GM12875 (cell line): Measurements from ENCODE around the gene SSBP2.

ENCODE experiments used
- H3K4me3 ChIP-seq: one replicate; pipeline ENCODE4 v1.5.1; 2011; ENCODE audit warnings: low read depth, low read length, control low read depth
- CTCF ChIP-seq: IDR thresholded peaks from 2 replicates; pipeline ENCODE4 v1.5.1; 2011; ENCODE audit warnings: low read depth, mild to moderate bottlenecking, control low read depth, inconsistent platforms, low read length, moderate library complexity, borderline replicate concordance; ENCODE audit not compliant: insufficient read depth

SSBP2 gene

GRCh38 chr5:81405126-81405891 is 345.6 kb downstream of the SSBP2 start:
- no peak overlapping the region for H3K4me3 ChIP-seq
- no peak for TF ChIP-seq CTCF

- no peak overlapping the region for H3K4me3 ChIP-seq
- no peak for TF ChIP-seq CTCF
Observed at GRCh38 chr5:81402192-81402930, 348.5 kb downstream of the SSBP2 start.

GRCh38 chr5:81401266-81401665 is 349.6 kb downstream of the SSBP2 start:
- no peak for TF ChIP-seq CTCF
- no peak overlapping the region for H3K4me3 ChIP-seq

- H3K4me3 ChIP-seq = no peak overlapping the region
- no peak for TF ChIP-seq CTCF
Observed at GRCh38 chr5:81400375-81400774, 350.5 kb downstream of the SSBP2 start.

GRCh38 chr5:81398741-81399140 is 352.2 kb downstream of the SSBP2 start:
- no peak overlapping the region for H3K4me3 ChIP-seq
- TF ChIP-seq CTCF = no peak

- no peak for TF ChIP-seq CTCF
- H3K4me3 ChIP-seq = no peak overlapping the region
Observed at GRCh38 chr5:81397176-81397575, 353.7 kb downstream of the SSBP2 start.

- TF ChIP-seq CTCF = no peak
- no peak overlapping the region for H3K4me3 ChIP-seq
Observed at GRCh38 chr5:81395262-81395661, 355.6 kb downstream of the SSBP2 start.
